Measurements from ENCODE around the gene UNCX. TPM values are rescaled to one million over a fixed set of nuclear protein-coding genes. Genes with fewer than 3 reads are reported as not detected.

Gene UNCX
- total RNA-seq, 1 donor from 2014 or later = not detected

Other genes with a start within 250 kb of the UNCX start
- not detected in 2 replicates for gene CYP2W1, start 249.7 kb upstream of the UNCX start, total RNA-seq
- 5.6 and 6.7 TPM in 2 replicates for gene GPR146, start 188.3 kb upstream of the UNCX start, total RNA-seq
- 0.37 and 0.46 TPM in 2 replicates for gene GPER1, start 144.8 kb upstream of the UNCX start, total RNA-seq
- 20.5 and 21.9 TPM in 2 replicates for gene ZFAND2A, start 72.7 kb upstream of the UNCX start, total RNA-seq
- 2.1 TPM in 2 replicates for gene MICALL2, start 226.6 kb downstream of the UNCX start, total RNA-seq